SK-N-MC (cell line): Measurements from ENCODE around the gene SRBD1.

Experiments used
- DNase-seq: peaks from one replicate; pipeline ENCODE4 v3.0.0-alpha.2; 2011; ENCODE audit warnings: low read depth, low spot score
- H3K27ac ChIP-seq: fragments of 200-600 bp; sonication (generic); 2 replicates; pipeline ENCODE4 v1.5.1; 2016; ENCODE audit warnings: mixed run types
- H3K36me3 ChIP-seq: fragments of 200-600 bp; sonication (generic); 2 replicates; pipeline ENCODE4 v1.6.1; 2017; ENCODE audit warnings: antibody characterized with exemption, low read length, mixed read lengths; ENCODE audit not compliant: insufficient read depth
- H3K4me3 ChIP-seq: fragments of 200-600 bp; sonication (generic); 2 replicates; pipeline ENCODE4 v1.5.1; 2016
- H3K9ac ChIP-seq: fragments of 200-600 bp; sonication (generic); 2 replicates; pipeline ENCODE4 v1.8.0; 2017; ENCODE audit warnings: mixed run types, mixed read lengths; ENCODE audit not compliant: insufficient read length
- H3K9me3 ChIP-seq: fragments of 200-600 bp; sonication (generic); 2 replicates; pipeline ENCODE4 v1.6.1; 2017; ENCODE audit warnings: low read depth, mild to moderate bottlenecking, antibody characterized with exemption, low read length, moderate library complexity, mixed read lengths
- EZH2 ChIP-seq: fragments of 200-600 bp; sonication (generic); IDR thresholded peaks from one replicate; pipeline ENCODE4 v1.6.1; 2017; ENCODE audit warnings: antibody characterized with exemption
- FOXP2 ChIP-seq: optimal IDR thresholded peaks from 2 replicates; pipeline ENCODE3; 2011; ENCODE audit warnings: mild to moderate bottlenecking, moderate library complexity; ENCODE audit not compliant: insufficient read depth; ENCODE audit errors: extremely low read length, control extremely low read depth
- POLR2AphosphoS5 ChIP-seq: IDR thresholded peaks from 2 replicates; pipeline ENCODE4 v1.6.1; 2012; ENCODE audit warnings: mild to moderate bottlenecking, low read depth, low read length, borderline replicate concordance

The SRBD1 gene

GRCh38 chr2:45591073-45591472, 20.0 kb downstream of the SRBD1 start:
- no peaks in the 10 kb centered on the region for H3K9me3 ChIP-seq
- no peak for TF ChIP-seq EZH2
- no peak for TF ChIP-seq POLR2AphosphoS5
- no peak for TF ChIP-seq FOXP2
- no peak overlapping the region for H3K4me3 ChIP-seq
- no peak overlapping the region for H3K9ac ChIP-seq
- DNase-seq = no peak
- H3K27ac ChIP-seq = no peak overlapping the region
- H3K36me3 ChIP-seq = no peaks in the 10 kb centered on the region

- no peak overlapping the region for H3K4me3 ChIP-seq
- H3K9ac ChIP-seq = no peak overlapping the region
- no peaks in the 10 kb centered on the region for H3K9me3 ChIP-seq
- no peak for DNase-seq
- H3K27ac ChIP-seq = no peak overlapping the region
- TF ChIP-seq POLR2AphosphoS5 (no peak), EZH2 (no peak), FOXP2 (no peak)
- H3K36me3 ChIP-seq = no peaks in the 10 kb centered on the region
Observed at GRCh38 chr2:45588158-45588829, 22.8 kb downstream of the SRBD1 start.

GRCh38 chr2:45586600-45586999, 24.5 kb downstream of the SRBD1 start:
- Histone ChIP-seq H3K36me3 (no peaks in the 10 kb centered on the region), H3K9me3 (no peaks in the 10 kb centered on the region), H3K27ac (no peak overlapping the region), H3K9ac (no peak overlapping the region), H3K4me3 (no peak overlapping the region)
- TF ChIP-seq POLR2AphosphoS5 (no peak), FOXP2 (no peak), EZH2 (no peak)
- DNase-seq = no peak

- Histone ChIP-seq H3K27ac (no peak overlapping the region), H3K9ac (no peak overlapping the region), H3K36me3 (no peaks in the 10 kb centered on the region), H3K4me3 (no peak overlapping the region), H3K9me3 (no peaks in the 10 kb centered on the region)
- DNase-seq = peak; percentile 28
- TF ChIP-seq POLR2AphosphoS5 (no peak), EZH2 (no peak), FOXP2 (no peak)
Observed at GRCh38 chr2:45585267-45585861, 25.7 kb downstream of the SRBD1 start.

GRCh38 chr2:45583977-45584376, 27.1 kb downstream of the SRBD1 start:
- Histone ChIP-seq H3K9ac (no peak overlapping the region), H3K27ac (no peak overlapping the region), H3K9me3 (no peaks in the 10 kb centered on the region), H3K4me3 (no peak overlapping the region), H3K36me3 (no peaks in the 10 kb centered on the region)
- DNase-seq = no peak
- no peak for TF ChIP-seq POLR2AphosphoS5
- TF ChIP-seq FOXP2 = no peak
- no peak for TF ChIP-seq EZH2

- no peaks in the 10 kb centered on the region for H3K36me3 ChIP-seq
- no peak for DNase-seq
- H3K4me3 ChIP-seq = no peak overlapping the region
- no peaks in the 10 kb centered on the region for H3K9me3 ChIP-seq
- H3K9ac ChIP-seq = no peak overlapping the region
- TF ChIP-seq FOXP2 (no peak), POLR2AphosphoS5 (no peak), EZH2 (no peak)
- H3K27ac ChIP-seq = no peak overlapping the region
Observed at GRCh38 chr2:45582522-45582921, 28.5 kb downstream of the SRBD1 start.

- Histone ChIP-seq H3K36me3 (no peaks in the 10 kb centered on the region), H3K27ac (no peak overlapping the region), H3K9me3 (no peaks in the 10 kb centered on the region), H3K4me3 (no peak overlapping the region), H3K9ac (no peak overlapping the region)
- no peak for DNase-seq
- no peak for TF ChIP-seq EZH2
Observed at GRCh38 chr2:45578056-45578843, 32.8 kb downstream of the SRBD1 start.

GRCh38 chr2:45577441-45577840, 33.6 kb downstream of the SRBD1 start:
- Histone ChIP-seq H3K4me3 (no peak overlapping the region), H3K9ac (no peak overlapping the region), H3K9me3 (no peaks in the 10 kb centered on the region; the same call in 1 of the 2 replicates), H3K27ac (no peak overlapping the region), H3K36me3 (peaks cover 7% of the 10 kb centered on the region)
- TF ChIP-seq EZH2 (no peak), POLR2AphosphoS5 (no peak), FOXP2 (no peak)
- DNase-seq = no peak

GRCh38 chr2:45575881-45576280, 35.2 kb downstream of the SRBD1 start:
- TF ChIP-seq FOXP2 (no peak), EZH2 (no peak)
- H3K9ac ChIP-seq = no peak overlapping the region
- no peak overlapping the region for H3K4me3 ChIP-seq
- H3K9me3 ChIP-seq = no peaks in the 10 kb centered on the region; the same call in 1 of the 2 replicates
- DNase-seq = no peak
- no peak overlapping the region for H3K27ac ChIP-seq
- H3K36me3 ChIP-seq = peaks cover 9% of the 10 kb centered on the region
